CD14-positive monocyte (primary cell): Measurements from ENCODE around the gene LGI2. TPM values are rescaled to one million over a fixed set of nuclear protein-coding genes. Genes with fewer than 3 reads are reported as not detected.

Experiments
- DNase-seq, 3 donors: peaks; one replicate each; pipeline ENCODE4 v3.0.0-alpha.2; 2011 to 2022
- H2AFZ ChIP-seq: 2 replicates; pipeline ENCODE4 v1.6.0; 2012; ENCODE audit warnings: mild to moderate bottlenecking, low read depth, low read length, inconsistent platforms; ENCODE audit not compliant: insufficient read depth, poor library complexity, severe bottlenecking
- H3K27ac ChIP-seq, 2 donors: 1 replicate in 1 of 2; 2 replicates in 1 of 2; pipeline ENCODE4 v1.5.1; 2012 to 2013; ENCODE audit warnings: low read length in 2 of 2, control low read depth in 1 of 2, inconsistent platforms in 1 of 2, low read depth in 1 of 2, mild to moderate bottlenecking in 1 of 2
- H3K27me3 ChIP-seq, 2 donors: one replicate each; pipeline versions ENCODE4 v1.6.0 to v1.6.1; 2011 to 2013; ENCODE audit warnings: low read length in 2 of 2; ENCODE audit not compliant: control insufficient read depth in 2 of 2, insufficient read depth in 2 of 2
- H3K36me3 ChIP-seq, 2 donors: replicated peaks in 1 of 2; 1 replicate in 1 of 2; 2 replicates in 1 of 2; pipeline versions ENCODE4 v1.5.1 to v1.6.1; 2012 to 2013; ENCODE audit warnings: low read length in 2 of 2, control low read depth in 1 of 2, inconsistent platforms in 1 of 2, mild to moderate bottlenecking in 1 of 2; ENCODE audit not compliant: insufficient read depth in 2 of 2, control insufficient read depth in 1 of 2
- H3K4me1 ChIP-seq, 2 donors: 1 replicate in 1 of 2; 2 replicates in 1 of 2; pipeline versions ENCODE4 v1.5.1 to v1.6.1; 2012 to 2013; ENCODE audit warnings: low read length in 2 of 2, control low read depth in 1 of 2, inconsistent platforms in 1 of 2, mild to moderate bottlenecking in 1 of 2, moderate library complexity in 1 of 2; ENCODE audit not compliant: insufficient read depth in 2 of 2, control insufficient read depth in 1 of 2
- H3K4me2 ChIP-seq: replicated peaks from 2 replicates; pipeline ENCODE3; 2012; ENCODE audit warnings: low read length, moderate library complexity, mild to moderate bottlenecking; ENCODE audit not compliant: poor library complexity, severe bottlenecking; ENCODE audit errors: extremely low read depth
- H3K4me3 ChIP-seq, 3 experiments: fragments of 200-600 bp in 1 of 3; sonication (generic) in 1 of 3; replicated peaks in 1 of 3; 1 replicate in 2 of 3; 2 replicates in 1 of 3; pipeline ENCODE4 v1.5.1; 2011 to 2013; ENCODE audit warnings: low read length in 3 of 3, mild to moderate bottlenecking in 3 of 3, control low read depth in 2 of 3, low read depth in 2 of 3, inconsistent platforms in 1 of 3, moderate library complexity in 1 of 3
- H3K79me2 ChIP-seq: 2 replicates; pipeline ENCODE4 v1.6.0; 2012; ENCODE audit warnings: mild to moderate bottlenecking, control low read depth, inconsistent platforms, low read length, moderate library complexity; ENCODE audit not compliant: insufficient read depth
- H3K9ac ChIP-seq: 2 replicates; pipeline ENCODE4 v1.6.0; 2017; ENCODE audit warnings: low read length, mild to moderate bottlenecking; ENCODE audit not compliant: insufficient read depth, poor library complexity, severe bottlenecking
- H3K9me3 ChIP-seq, 2 donors: replicated peaks in 1 of 2; 1 replicate in 1 of 2; 2 replicates in 1 of 2; pipeline versions ENCODE4 v1.5.1 to v1.6.1; 2012 to 2013; ENCODE audit warnings: low read length in 2 of 2, control low read depth in 1 of 2; ENCODE audit not compliant: control insufficient read depth in 1 of 2, insufficient read depth in 1 of 2
- H4K20me1 ChIP-seq: 2 replicates; pipeline ENCODE4 v1.6.0; 2012; ENCODE audit warnings: mild to moderate bottlenecking, low read length, control low read depth, moderate library complexity; ENCODE audit not compliant: insufficient read depth
- H3K27ac Mint-ChIP-seq, 7 donors: one replicate each; pipeline ENCODE4 v1.8.0; 2020; ENCODE audit warnings: mild to moderate bottlenecking in 7 of 7, mixed read lengths in 7 of 7, moderate library complexity in 6 of 7, inconsistent platforms in 2 of 7
- H3K27me3 Mint-ChIP-seq, 3 donors: one replicate each; pipeline ENCODE4 v1.8.0; 2021 to 2022; ENCODE audit warnings: low read depth in 3 of 3, mild to moderate bottlenecking in 3 of 3, mixed read lengths in 3 of 3, moderate library complexity in 3 of 3, inconsistent platforms in 1 of 3
- H3K36me3 Mint-ChIP-seq, 2 donors: one replicate each; pipeline ENCODE4 v1.8.0; 2020; ENCODE audit warnings: mixed read lengths in 2 of 2, inconsistent platforms in 1 of 2, mild to moderate bottlenecking in 1 of 2
- H3K4me1 Mint-ChIP-seq: one replicate; pipeline ENCODE4 v1.8.0; 2020; ENCODE audit warnings: mild to moderate bottlenecking, mixed read lengths
- H3K4me3 Mint-ChIP-seq, 2 donors: one replicate each; pipeline ENCODE4 v1.8.0; 2020; ENCODE audit warnings: mild to moderate bottlenecking in 2 of 2, mixed read lengths in 2 of 2, moderate library complexity in 1 of 2
- H3K9me3 Mint-ChIP-seq, 7 donors: one replicate each; pipeline ENCODE4 v1.8.0; 2020 to 2022; ENCODE audit warnings: mixed read lengths in 7 of 7, mild to moderate bottlenecking in 6 of 7, moderate library complexity in 6 of 7, inconsistent platforms in 2 of 7
- whole genome bisulfite sequencing: methylation state at CpG from one replicate; pipeline ENCODE4 v1.1.5; 2013; ENCODE audit warnings: missing lambda C conversion rate; ENCODE audit not compliant: insufficient coverage; 5-methylcytosine and 5-hydroxymethylcytosine counted together
- intact Hi-C, 2 donors: fragments of 100-400 bp; cut with micrococcal nuclease; formaldehyde crosslinking; loops; one replicate each; pipeline versions ENCODE4 v1.15.0 to v1.15.1; 2023
- polyA plus RNA-seq, 3 donors: library from polyadenylated mRNA; depleted of rRNA in 1 of 3; unstranded in 2 of 3; stranded (reverse) in 1 of 3; fragments of 300-500 nt in 2 of 3; fragments of >200 nt in 1 of 3; fragmentation: Illumina TruSeq in 2 of 3; gene quantifications; 1 replicate in 2 of 3; 2 replicates in 1 of 3; pipeline ENCODE4 v1.2.3, GENCODE V29; 2012 to 2021
- TF ChIP-seq, protein P1 (sequence below): fragments of 200-600 bp; IDR thresholded peaks from one replicate; pipeline ENCODE4 v1.8.0; 2022; ENCODE audit warnings: antibody characterized with exemption, mild to moderate bottlenecking

Gene LGI2
- polyA plus RNA-seq, 3 donors: 0.30 to 0.33 TPM; not detected in 1

DNA sequence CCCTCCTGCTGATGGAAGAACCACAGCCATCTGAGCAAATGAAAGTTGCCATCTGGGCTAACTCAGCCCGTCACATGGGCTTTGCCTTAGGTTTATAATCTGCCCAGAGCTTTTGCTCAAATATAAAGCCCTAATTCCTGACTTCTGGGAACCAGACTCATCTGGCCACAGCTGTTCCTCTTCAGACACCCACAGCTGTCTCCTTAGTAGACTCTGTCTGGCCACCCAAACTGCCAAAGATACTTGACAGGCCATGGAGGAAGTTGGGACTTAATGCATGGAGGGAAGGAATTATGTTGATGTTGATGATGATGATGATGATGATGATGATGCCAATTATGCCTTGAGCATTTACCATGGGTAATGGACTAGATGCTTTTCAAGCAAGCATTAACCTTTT lies 8.0 kb downstream of the LGI2 start:
- intact Hi-C loops: no loop called here
- H3K9me3 Mint-ChIP-seq: peaks cover 0 to 4% (median 0%) of the 10 kb centered on the region in 7 donors
- 100% methylated on average over 1 of the region's 1 CpG for WGBS
- H3K4me1 ChIP-seq: no peaks in the 10 kb centered on the region
- H3K36me3 ChIP-seq: no peaks in the 10 kb centered on the region
- no peaks in the 10 kb centered on the region for H3K79me2 ChIP-seq
- no peaks in the 10 kb centered on the region for H4K20me1 ChIP-seq
- no peak overlapping the region for H3K4me3 Mint-ChIP-seq
- TF ChIP-seq, protein P1, sequence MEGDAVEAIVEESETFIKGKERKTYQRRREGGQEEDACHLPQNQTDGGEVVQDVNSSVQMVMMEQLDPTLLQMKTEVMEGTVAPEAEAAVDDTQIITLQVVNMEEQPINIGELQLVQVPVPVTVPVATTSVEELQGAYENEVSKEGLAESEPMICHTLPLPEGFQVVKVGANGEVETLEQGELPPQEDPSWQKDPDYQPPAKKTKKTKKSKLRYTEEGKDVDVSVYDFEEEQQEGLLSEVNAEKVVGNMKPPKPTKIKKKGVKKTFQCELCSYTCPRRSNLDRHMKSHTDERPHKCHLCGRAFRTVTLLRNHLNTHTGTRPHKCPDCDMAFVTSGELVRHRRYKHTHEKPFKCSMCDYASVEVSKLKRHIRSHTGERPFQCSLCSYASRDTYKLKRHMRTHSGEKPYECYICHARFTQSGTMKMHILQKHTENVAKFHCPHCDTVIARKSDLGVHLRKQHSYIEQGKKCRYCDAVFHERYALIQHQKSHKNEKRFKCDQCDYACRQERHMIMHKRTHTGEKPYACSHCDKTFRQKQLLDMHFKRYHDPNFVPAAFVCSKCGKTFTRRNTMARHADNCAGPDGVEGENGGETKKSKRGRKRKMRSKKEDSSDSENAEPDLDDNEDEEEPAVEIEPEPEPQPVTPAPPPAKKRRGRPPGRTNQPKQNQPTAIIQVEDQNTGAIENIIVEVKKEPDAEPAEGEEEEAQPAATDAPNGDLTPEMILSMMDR: no peak
- no peak overlapping the region for H3K9ac ChIP-seq
- H3K4me2 ChIP-seq: no peak overlapping the region
- H3K36me3 Mint-ChIP-seq: no peaks in the 10 kb centered on the region
- H3K27me3 Mint-ChIP-seq: peaks cover 7 to 39% (median 26%) of the 10 kb centered on the region in 3 donors
- no peaks in the 10 kb centered on the region for H3K4me1 Mint-ChIP-seq
- H3K27ac Mint-ChIP-seq: peak overlapping the region in 1 of 7 donors; percentile 21
- H3K4me3 ChIP-seq: no peak overlapping the region
- no peak overlapping the region for H2AFZ ChIP-seq
- no peak overlapping the region for H3K27ac ChIP-seq
- DNase-seq: no peak
- H3K27me3 ChIP-seq: peaks cover 14 to 24% of the 10 kb centered on the region in 2 donors
- H3K9me3 ChIP-seq: no peaks in the 10 kb centered on the region

DNA sequence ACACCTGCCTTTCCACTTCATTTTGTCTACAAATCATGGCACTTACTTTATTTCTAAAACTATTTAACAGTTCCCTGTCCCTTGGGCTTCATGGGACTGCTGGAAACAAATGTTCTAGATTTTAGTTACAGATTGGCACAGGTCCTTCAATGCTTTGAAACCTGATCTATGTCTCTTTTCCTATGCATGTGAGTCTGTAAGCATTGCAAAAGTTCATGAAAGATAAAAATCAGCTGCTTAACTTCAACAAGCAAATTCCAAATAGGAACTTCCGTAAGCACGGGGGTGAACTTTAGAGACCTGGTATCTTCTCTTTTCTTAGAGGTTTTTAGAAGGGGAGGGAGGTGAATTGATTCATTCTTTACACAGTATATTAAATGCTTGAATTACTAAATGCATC lies 9.5 kb downstream of the LGI2 start:
- WGBS: no CpG with 5 or more reads among the region's 2 CpGs
- Mint-ChIP-seq H3K9me3 (peaks cover 0 to 2% (median 0%) of the 10 kb centered on the region in 7 donors), H3K4me1 (no peaks in the 10 kb centered on the region), H3K27me3 (peaks cover 5 to 26% (median 13%) of the 10 kb centered on the region in 3 donors), H3K36me3 (no peaks in the 10 kb centered on the region), H3K4me3 (no peak overlapping the region), H3K27ac (no peak overlapping the region)
- no peak overlapping the region for H3K27ac ChIP-seq
- H3K9me3 ChIP-seq: no peaks in the 10 kb centered on the region
- no peaks in the 10 kb centered on the region for H3K79me2 ChIP-seq
- no peak overlapping the region for H2AFZ ChIP-seq
- no peak for DNase-seq
- intact Hi-C loops: no loop called here
- H3K4me2 ChIP-seq: no peak overlapping the region
- no peaks in the 10 kb centered on the region for H4K20me1 ChIP-seq
- H3K4me3 ChIP-seq: no peak overlapping the region
- TF ChIP-seq, protein P1: no peak
- no peak overlapping the region for H3K9ac ChIP-seq
- H3K36me3 ChIP-seq: no peaks in the 10 kb centered on the region
- peaks cover 5 to 9% of the 10 kb centered on the region in 2 donors for H3K27me3 ChIP-seq
- H3K4me1 ChIP-seq: no peaks in the 10 kb centered on the region
